ENCODE results near the gene CUX1. TPM values are rescaled to one million over a fixed set of nuclear protein-coding genes. Genes with fewer than 3 reads are reported as not detected.
"Not testable (repeated sequence)": the region's sequence is repeated elsewhere in the genome, so short reads cannot be mapped to it uniquely, and the experiment has no call there.

Gene CUX1
- total RNA-seq, 1 experiment from 2014 or later: 116 TPM

GRCh38 chr7:102330666-102331460 lies 513.4 kb downstream of the CUX1 start:
- H3K9me3 ChIP-seq; H3K4me3 Mint-ChIP-seq (ENCODE audit: unreplicated experiment); H3K27me3 ChIP-seq (replicated peaks; ENCODE audit: control insufficient read depth, insufficient read depth, low read length); H3K9me3 Mint-ChIP-seq (ENCODE audit: unreplicated experiment); H3K36me3 Mint-ChIP-seq (ENCODE audit: insufficient read depth, unreplicated experiment); H3K36me3 ChIP-seq (ENCODE audit: control insufficient read depth, insufficient read depth, low read length); H3K4me1 ChIP-seq; H3K27me3 Mint-ChIP-seq (ENCODE audit: insufficient read depth, unreplicated experiment); BruUV-seq (replicated peaks); DNase-seq; POLR2A ChIA-PET; CTCF ChIA-PET; H3K4me3 ChIP-seq (ENCODE audit: low read depth, low read length); intact Hi-C loops (cut with micrococcal nuclease; ENCODE audit: unreplicated experiment); H3K27ac Mint-ChIP-seq (ENCODE audit: unreplicated experiment): not testable (repeated sequence)
- H3K4me1 Mint-ChIP-seq (ENCODE audit: low read depth, unreplicated experiment): peaks cover 11% of the 10 kb centered on the region

Small RNAs within 50 kb of the gene (microRNA-seq; reads per million reads assigned to microRNA genes)
- not detected for gene MIR4285

Other genes with a start within 250 kb of the CUX1 start
- not detected in 2 replicates for gene MYL10, start 188.3 kb upstream of the CUX1 start, total RNA-seq (2022)

All from Caco-2 (cell line).